Caco-2 (cell line): Measurements from ENCODE around the gene RSBN1. TPM values are rescaled to one million over a fixed set of nuclear protein-coding genes. Genes with fewer than 3 reads are reported as not detected.

ENCODE experiments used
- BruUV-seq: library from RNA; stranded (reverse); fragments of 400-500 nt; replicated peaks from 2 replicates; lab custom pipeline; 2021; lab: Mats Ljungman, UMichigan
- CTCF ChIA-PET: fragments of 300-600 bp; sonication (Branson Sonifier 250); formaldehyde crosslinking; loops from one replicate; lab custom pipeline; 2022; ENCODE audit warnings: antibody characterized with exemption; lab: Charles Lee
- POLR2A ChIA-PET: fragments of 300-600 bp; sonication (Branson Sonifier 250); formaldehyde crosslinking; loops from one replicate; lab custom pipeline; 2022; ENCODE audit warnings: antibody characterized with exemption; lab: Charles Lee
- DNase-seq, 2 experiments: peaks; one replicate each; pipeline versions ENCODE4 v3.0.0 to v3.0.0-alpha.2; 2020 to 2022
- H3K27me3 ChIP-seq: replicated peaks from 2 replicates; pipeline ENCODE4 v1.6.0; 2011; ENCODE audit warnings: low read length; ENCODE audit not compliant: control insufficient read depth, insufficient read depth
- H3K36me3 ChIP-seq: 2 replicates; pipeline ENCODE4 v1.5.1; 2011; ENCODE audit warnings: low read length; ENCODE audit not compliant: control insufficient read depth, insufficient read depth
- H3K4me1 ChIP-seq: fragments of 250-450 bp; sonication (Bioruptor Pico); 2 replicates; pipeline ENCODE4 v1.5.1; 2020; ENCODE audit warnings: mild to moderate bottlenecking
- H3K4me3 ChIP-seq: 2 replicates; pipeline ENCODE4 v1.5.1; 2011; ENCODE audit warnings: low read depth, mild to moderate bottlenecking, control low read depth, low read length
- H3K9me3 ChIP-seq: fragments of 250-450 bp; sonication (Bioruptor Pico); 2 replicates; pipeline ENCODE4 v1.5.1; 2020; ENCODE audit warnings: mild to moderate bottlenecking, moderate library complexity
- H3K27ac Mint-ChIP-seq: one replicate; pipeline ENCODE4 v1.8.0; 2022; ENCODE audit warnings: mixed read lengths; ENCODE audit not compliant: unreplicated experiment
- H3K27me3 Mint-ChIP-seq: one replicate; pipeline ENCODE4 v1.8.0; 2022; ENCODE audit warnings: mixed read lengths; ENCODE audit not compliant: insufficient read depth, unreplicated experiment
- H3K36me3 Mint-ChIP-seq: one replicate; pipeline ENCODE4 v1.8.0; 2022; ENCODE audit warnings: mild to moderate bottlenecking, mixed read lengths; ENCODE audit not compliant: insufficient read depth, unreplicated experiment
- H3K4me1 Mint-ChIP-seq: one replicate; pipeline ENCODE4 v1.8.0; 2022; ENCODE audit warnings: low read depth, mixed read lengths; ENCODE audit not compliant: unreplicated experiment
- H3K4me3 Mint-ChIP-seq: one replicate; pipeline ENCODE4 v1.8.0; 2022; ENCODE audit warnings: mild to moderate bottlenecking, moderate library complexity, mixed read lengths; ENCODE audit not compliant: unreplicated experiment
- H3K9me3 Mint-ChIP-seq: one replicate; pipeline ENCODE4 v1.8.0; 2022; ENCODE audit warnings: mixed read lengths; ENCODE audit not compliant: unreplicated experiment
- CTCF ChIP-seq, 2 experiments: fragments of 200-600 bp in 1 of 2; IDR thresholded peaks; 1 replicate in 1 of 2; 2 replicates in 1 of 2; pipeline versions ENCODE4 v1.5.1 to v1.8.0; 2011 to 2022; ENCODE audit warnings: antibody characterized with exemption in 1 of 2, control low read depth in 1 of 2, inconsistent platforms in 1 of 2, low read depth in 1 of 2, low read length in 1 of 2, mild to moderate bottlenecking in 1 of 2, moderate library complexity in 1 of 2; ENCODE audit not compliant: insufficient read depth in 1 of 2, severe bottlenecking in 1 of 2, unreplicated experiment in 1 of 2
- intact Hi-C: fragments of 100-400 bp; cut with micrococcal nuclease; formaldehyde crosslinking; loops from one replicate; pipeline ENCODE4 v1.10.0; 2022; ENCODE audit not compliant: unreplicated experiment
- total RNA-seq: library from RNA; stranded (reverse); gene quantifications from 2 replicates; pipeline ENCODE4 v1.2.3, GENCODE V29; 2022

RSBN1 gene
- total RNA-seq, 1 experiment from 2014 or later: 7.3 TPM

GRCh38 chr1:113768916-113769600 lies 43.2 kb downstream of the RSBN1 start:
- no TSS peak for BruUV-seq
- POLR2A ChIA-PET: no interaction called here
- H3K4me3 Mint-ChIP-seq: no peak overlapping the region
- CTCF ChIA-PET: no interaction called here
- no peak for DNase-seq
- no peaks in the 10 kb centered on the region for H3K4me1 Mint-ChIP-seq
- H3K27me3 Mint-ChIP-seq: no peaks in the 10 kb centered on the region
- intact Hi-C loops: no loop called here
- H3K36me3 Mint-ChIP-seq: no peaks in the 10 kb centered on the region
- no peak overlapping the region for H3K27ac Mint-ChIP-seq
- Histone ChIP-seq H3K9me3 (no peaks in the 10 kb centered on the region), H3K27me3 (no peaks in the 10 kb centered on the region), H3K36me3 (no peaks in the 10 kb centered on the region), H3K4me1 (no peaks in the 10 kb centered on the region), H3K4me3 (no peak overlapping the region)
- no peak for TF ChIP-seq CTCF (IDR thresholded peaks at IDR 0.05; ENCODE audit: insufficient read depth in 1 of 2, low read depth in 1 of 2, low read length in 1 of 2, severe bottlenecking in 1 of 2, unreplicated experiment in 1 of 2)
- H3K9me3 Mint-ChIP-seq: no peaks in the 10 kb centered on the region

- intact Hi-C loops: no loop called here
- H3K27me3 Mint-ChIP-seq: no peaks in the 10 kb centered on the region
- H3K36me3 ChIP-seq: no peaks in the 10 kb centered on the region
- ChIA-PET POLR2A (no interaction called here), CTCF (no interaction called here)
- no TSS peak for BruUV-seq
- no peaks in the 10 kb centered on the region for H3K4me1 ChIP-seq
- no peak overlapping the region for H3K4me3 Mint-ChIP-seq
- H3K27me3 ChIP-seq: no peaks in the 10 kb centered on the region
- H3K9me3 ChIP-seq: no peaks in the 10 kb centered on the region
- H3K9me3 Mint-ChIP-seq: no peaks in the 10 kb centered on the region
- no peak for TF ChIP-seq CTCF (IDR thresholded peaks at IDR 0.05; ENCODE audit: insufficient read depth in 1 of 2, low read depth in 1 of 2, low read length in 1 of 2, severe bottlenecking in 1 of 2, unreplicated experiment in 1 of 2)
- no peak overlapping the region for H3K4me3 ChIP-seq
- no peak overlapping the region for H3K27ac Mint-ChIP-seq
- no peaks in the 10 kb centered on the region for H3K4me1 Mint-ChIP-seq
- H3K36me3 Mint-ChIP-seq: peaks cover 7% of the 10 kb centered on the region
- no peak for DNase-seq
These were observed 46.7 kb downstream of the RSBN1 start for GRCh38 chr1:113765306-113766230.

- Mint-ChIP-seq H3K4me3 (no peak overlapping the region), H3K9me3 (no peaks in the 10 kb centered on the region), H3K27me3 (no peaks in the 10 kb centered on the region), H3K4me1 (no peaks in the 10 kb centered on the region), H3K27ac (no peak overlapping the region), H3K36me3 (peaks cover 16% of the 10 kb centered on the region)
- TF ChIP-seq CTCF (IDR thresholded peaks at IDR 0.05; ENCODE audit: insufficient read depth in 1 of 2, low read depth in 1 of 2, low read length in 1 of 2, severe bottlenecking in 1 of 2, unreplicated experiment in 1 of 2): no peak
- no peak for DNase-seq
- H3K27me3 ChIP-seq: no peaks in the 10 kb centered on the region
- intact Hi-C loops: loop anchor here (5.0 kb wide), 1 partner anchor 39 kb away; no protein-coding TSS in a partner anchor
- no TSS peak for BruUV-seq
- POLR2A ChIA-PET: no interaction called here
- no peaks in the 10 kb centered on the region for H3K4me1 ChIP-seq
- no peaks in the 10 kb centered on the region for H3K9me3 ChIP-seq
- H3K36me3 ChIP-seq: no peaks in the 10 kb centered on the region
- no peak overlapping the region for H3K4me3 ChIP-seq
- CTCF ChIA-PET: no interaction called here
These were observed 48.6 kb downstream of the RSBN1 start for GRCh38 chr1:113763661-113764060.
